HCT116 (cell line): ENCODE results near the gene GOT1. TPM values are rescaled to one million over a fixed set of nuclear protein-coding genes. Genes with fewer than 3 reads are reported as not detected.
A peak's percentile ranks its signal among the peaks of the same experiment; 100 is the strongest.

Source experiments
- ATAC-seq: fragments of 200-7000 bp; cut with Tn5 transposase; 2 replicates; pipeline ENCODE4 v1.9.1; 2020; ENCODE audit warnings: mild to moderate bottlenecking, moderate library complexity
- BruUV-seq: library from RNA; stranded (reverse); fragments of 400-500 nt; replicated peaks from 2 replicates; lab custom pipeline; 2021; lab: Mats Ljungman, UMichigan
- CTCF ChIA-PET: fragments of 300-600 bp; sonication (Branson Sonifier 250); formaldehyde crosslinking; loops from one replicate; lab custom pipeline; 2021; ENCODE audit warnings: antibody characterized with exemption; lab: Charles Lee
- POLR2A ChIA-PET: fragments of 300-600, 350-600 bp; sonication (Branson Sonifier 250); formaldehyde crosslinking; loops from one replicate; lab custom pipeline; 2021; ENCODE audit warnings: antibody characterized with exemption; lab: Charles Lee
- RAD21 ChIA-PET, 2 experiments: fragments of 300-600 bp; sonication (Branson Sonifier 250); formaldehyde crosslinking; loops; one replicate each; lab custom pipeline; 2023; ENCODE audit warnings: low total read pairs in 2 of 2; ENCODE audit not compliant: uncharacterized antibody in 2 of 2, unreplicated experiment in 2 of 2, low non-redundant PET in 1 of 2; lab: Charles Lee
- DNase-seq: peaks from one replicate; pipeline ENCODE4 v3.0.0-alpha.2; 2010; ENCODE audit warnings: low read depth, low spot score
- H2AFZ ChIP-seq: fragments of 200-600 bp; shearing (Covaris generic), sonication (generic); 2 replicates; pipeline ENCODE4 v1.6.1; 2017; ENCODE audit warnings: low read depth, mixed run types, mixed read lengths, antibody characterized with exemption, low read length; ENCODE audit not compliant: poor library complexity, severe bottlenecking
- H3K27ac ChIP-seq: 2 replicates; pipeline ENCODE4 v1.5.1; 2012; ENCODE audit warnings: low read depth, low read length
- H3K27me3 ChIP-seq: fragments of 200-600 bp; sonication (generic); 2 replicates; pipeline ENCODE4 v1.6.1; 2016; ENCODE audit warnings: mixed run types, low read length, mixed read lengths; ENCODE audit not compliant: insufficient read depth
- H3K36me3 ChIP-seq, 2 experiments: fragments of 200-500 bp in 1 of 2; fragments of 200-600 bp in 1 of 2; sonication (Bioruptor generic) in 1 of 2; sonication (generic) in 1 of 2; 2 replicates each; pipeline versions ENCODE4 v1.5.1 to v1.6.1; 2014 to 2016; ENCODE audit warnings: low read length in 2 of 2, inconsistent platforms in 1 of 2, mixed read lengths in 1 of 2, mixed run types in 1 of 2; ENCODE audit not compliant: insufficient read depth in 2 of 2, control insufficient read depth in 1 of 2
- H3K4me1 ChIP-seq, 2 experiments: fragments of 200-600 bp in 1 of 2; sonication (generic) in 1 of 2; 2 replicates each; pipeline versions ENCODE4 v1.5.1 to v1.6.1; 2012 to 2017; ENCODE audit warnings: low read length in 2 of 2, inconsistent platforms in 1 of 2, mild to moderate bottlenecking in 1 of 2, mixed read lengths in 1 of 2, mixed run types in 1 of 2, moderate library complexity in 1 of 2; ENCODE audit not compliant: insufficient read depth in 2 of 2, control insufficient read depth in 1 of 2
- H3K4me2 ChIP-seq: fragments of 200-600 bp; sonication (generic); 2 replicates; pipeline ENCODE4 v1.6.1; 2017; ENCODE audit warnings: mixed run types, low read length, mixed read lengths
- H3K4me3 ChIP-seq, 2 experiments: fragments of 200-600 bp in 1 of 2; sonication (generic) in 1 of 2; replicated peaks in 1 of 2; 2 replicates each; pipeline ENCODE4 v1.5.1; 2011 to 2016; ENCODE audit warnings: low read length in 2 of 2, control low read depth in 1 of 2, low read depth in 1 of 2, mild to moderate bottlenecking in 1 of 2, mixed read lengths in 1 of 2, mixed run types in 1 of 2
- H3K79me2 ChIP-seq: fragments of 200-600 bp; sonication (generic); 2 replicates; pipeline ENCODE4 v1.6.1; 2017; ENCODE audit warnings: mild to moderate bottlenecking, mixed run types, low read length, moderate library complexity, mixed read lengths; ENCODE audit not compliant: insufficient read depth
- H3K9ac ChIP-seq: fragments of 200-600 bp; sonication (generic); 2 replicates; pipeline ENCODE4 v1.6.1; 2016; ENCODE audit warnings: low read length, mixed read lengths
- H3K9me2 ChIP-seq: fragments of 200-600 bp; sonication (generic), shearing (Covaris generic); 2 replicates; pipeline ENCODE4 v1.6.1; 2017; ENCODE audit warnings: mixed run types, mild to moderate bottlenecking, moderate library complexity; ENCODE audit not compliant: insufficient read depth
- H3K9me3 ChIP-seq, 2 experiments: fragments of 200-500 bp in 1 of 2; fragments of 200-600 bp in 1 of 2; sonication (Bioruptor generic) in 1 of 2; sonication (generic) in 1 of 2; 2 replicates each; pipeline ENCODE4 v1.6.1; 2014 to 2017; ENCODE audit warnings: low read length in 2 of 2, mixed read lengths in 2 of 2, inconsistent platforms in 1 of 2, low read depth in 1 of 2, mild to moderate bottlenecking in 1 of 2, mixed run types in 1 of 2, moderate library complexity in 1 of 2; ENCODE audit not compliant: control insufficient read depth in 1 of 2, insufficient read depth in 1 of 2
- H4K20me1 ChIP-seq: fragments of 200-600 bp; sonication (generic), shearing (Covaris generic); 2 replicates; pipeline ENCODE4 v1.6.1; 2017; ENCODE audit warnings: mixed run types, mild to moderate bottlenecking, moderate library complexity; ENCODE audit not compliant: insufficient read depth
- ATF3 ChIP-seq: IDR thresholded peaks from 2 replicates; pipeline ENCODE4 v1.6.1; 2012
- CBX3 ChIP-seq: IDR thresholded peaks from 2 replicates; pipeline ENCODE4 v1.6.1; 2012; ENCODE audit warnings: low read depth
- EGR1 ChIP-seq: IDR thresholded peaks from 2 replicates; pipeline ENCODE4 v1.6.1; 2012; ENCODE audit warnings: low read depth
- ELF1 ChIP-seq: IDR thresholded peaks from 2 replicates; pipeline ENCODE4 v1.6.1; 2012; ENCODE audit warnings: low read depth, borderline replicate concordance
- EZH2 ChIP-seq: fragments of 200-600 bp; sonication (generic); IDR thresholded peaks from 2 replicates; pipeline ENCODE4 v1.6.1; 2017; ENCODE audit warnings: antibody characterized with exemption, mixed run types
- EZH2phosphoT487 ChIP-seq: fragments of 200-600 bp; IDR thresholded peaks from 2 replicates; pipeline ENCODE4 v1.6.1; 2018; ENCODE audit warnings: antibody characterized with exemption, borderline replicate concordance
- FOSL1 ChIP-seq: IDR thresholded peaks from 2 replicates; pipeline ENCODE4 v1.6.1; 2012; ENCODE audit warnings: low read depth
- JUND ChIP-seq: IDR thresholded peaks from 2 replicates; pipeline ENCODE4 v1.6.1; 2012
- MAX ChIP-seq: IDR thresholded peaks from 2 replicates; pipeline ENCODE4 v1.6.1; 2012
- POLR2A ChIP-seq: IDR thresholded peaks from 2 replicates; pipeline ENCODE4 v1.7.0; 2011; ENCODE audit warnings: borderline replicate concordance; ENCODE audit not compliant: insufficient read depth, insufficient read length; ENCODE audit errors: extremely low read depth
- POLR2AphosphoS5 ChIP-seq: IDR thresholded peaks from 2 replicates; pipeline ENCODE4 v1.6.1; 2011; ENCODE audit warnings: mild to moderate bottlenecking, low read depth, low read length, moderate library complexity
- RAD21 ChIP-seq: IDR thresholded peaks from 2 replicates; pipeline ENCODE4 v1.6.1; 2012; ENCODE audit warnings: low read depth, mild to moderate bottlenecking
- SIN3A ChIP-seq: IDR thresholded peaks from 2 replicates; pipeline ENCODE4 v1.6.1; 2012; ENCODE audit warnings: low read depth
- SRF ChIP-seq: IDR thresholded peaks from 2 replicates; pipeline ENCODE4 v1.6.1; 2012; ENCODE audit warnings: low read depth
- YY1 ChIP-seq: IDR thresholded peaks from 2 replicates; pipeline ENCODE4 v1.6.1; 2011; ENCODE audit warnings: low read length, low read depth, moderate library complexity, mild to moderate bottlenecking; ENCODE audit not compliant: insufficient replicate concordance; ENCODE audit errors: extremely low read depth
- ZFX ChIP-seq: fragments of 450-650 bp; IDR thresholded peaks from 2 replicates; pipeline ENCODE4 v1.6.1; 2017
- ZNF274 ChIP-seq: fragments of 200-500 bp; sonication (Bioruptor generic); IDR thresholded peaks from 2 replicates; pipeline ENCODE4 v1.6.1; 2014; ENCODE audit warnings: mild to moderate bottlenecking, low read depth, low read length, inconsistent platforms
- intact Hi-C: fragments of 100-400 bp; cut with micrococcal nuclease; formaldehyde crosslinking; loops from 2 replicates; pipeline ENCODE4 v1.10.0; 2022
- total RNA-seq: library from RNA; stranded (reverse); gene quantifications from one replicate; pipeline ENCODE4 v1.2.1, GENCODE V29; 2021; ENCODE audit not compliant: unreplicated experiment
- TF ChIP-seq, protein P1 (sequence below), 3 experiments: fragments of 200-600 bp in 1 of 3; sonication (generic) in 1 of 3; IDR thresholded peaks in 2 of 3; conservative IDR thresholded peaks in 1 of 3; 2 replicates each; pipeline ENCODE4 v1.5.1; 2012 to 2017; ENCODE audit warnings: low read depth in 2 of 3, low read length in 2 of 3, antibody characterized with exemption in 1 of 3, borderline replicate concordance in 1 of 3, control low read depth in 1 of 3, mild to moderate bottlenecking in 1 of 3, mixed read lengths in 1 of 3, mixed run types in 1 of 3, moderate library complexity in 1 of 3; ENCODE audit not compliant: insufficient read depth in 1 of 3

Gene GOT1
- total RNA-seq, 1 experiment from 2014 or later: 135 TPM

GRCh38 chr10:99466632-99467223 lies 36.3 kb upstream of the GOT1 start:
- POLR2A ChIA-PET: no interaction called here
- no peaks in the 10 kb centered on the region for H4K20me1 ChIP-seq
- no peaks in the 10 kb centered on the region for H3K79me2 ChIP-seq
- TF ChIP-seq SRF (no peak), ATF3 (no peak), EZH2 (no peak), EGR1 (no peak), RAD21 (no peak), POLR2AphosphoS5 (no peak), EZH2phosphoT487 (no peak), YY1 (no peak), POLR2A (no peak)
- TF ChIP-seq, all 23 proteins: peak for 0
- ATAC-seq (no peak), DNase-seq (no peak)
- no peak overlapping the region for H3K4me3 ChIP-seq
- no peak overlapping the region for H2AFZ ChIP-seq
- no peaks in the 10 kb centered on the region for H3K4me1 ChIP-seq
- intact Hi-C loops: no loop called here
- H3K27me3 ChIP-seq: peaks cover 39% of the 10 kb centered on the region
- H3K9ac ChIP-seq: no peak overlapping the region
- H3K9me2 ChIP-seq: no peaks in the 10 kb centered on the region
- no peaks in the 10 kb centered on the region for H3K36me3 ChIP-seq
- no peaks in the 10 kb centered on the region for H3K9me3 ChIP-seq
- ChIA-PET CTCF (no interaction called here), RAD21 (no interaction called here)
- H3K27ac ChIP-seq: no peak overlapping the region
- no peak overlapping the region for H3K4me2 ChIP-seq
- no TSS peak for BruUV-seq

DNA sequence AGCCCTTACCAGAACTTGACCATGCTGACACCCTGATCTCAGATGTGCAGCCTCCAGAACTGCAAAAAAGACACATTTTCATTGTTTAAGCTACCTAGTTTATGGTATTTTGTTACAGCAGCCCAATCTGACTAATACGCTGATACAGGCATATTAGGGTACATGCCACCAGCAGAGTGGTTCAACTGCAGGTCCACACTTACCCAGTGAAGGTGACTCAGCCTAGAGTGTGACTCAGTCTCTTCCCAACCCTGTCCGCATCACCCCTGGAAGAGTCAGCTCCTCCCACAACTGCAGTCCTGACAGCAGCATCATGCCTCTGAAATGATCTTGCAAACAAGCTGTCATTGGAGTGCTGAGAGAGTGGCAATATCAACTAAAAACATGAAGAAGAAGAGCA lies 30.8 kb upstream of the GOT1 start:
- TF ChIP-seq FOSL1 (peak; percentile 57), JUND (peak; percentile 50), MAX (no peak), ATF3 (no peak), ELF1 (no peak), ZFX (no peak), POLR2AphosphoS5 (no peak), RAD21 (no peak), SIN3A (no peak), EGR1 (no peak), YY1 (no peak), EZH2phosphoT487 (no peak), ZNF274 (no peak), EZH2 (no peak), CBX3 (no peak)
- TF ChIP-seq, protein P1, sequence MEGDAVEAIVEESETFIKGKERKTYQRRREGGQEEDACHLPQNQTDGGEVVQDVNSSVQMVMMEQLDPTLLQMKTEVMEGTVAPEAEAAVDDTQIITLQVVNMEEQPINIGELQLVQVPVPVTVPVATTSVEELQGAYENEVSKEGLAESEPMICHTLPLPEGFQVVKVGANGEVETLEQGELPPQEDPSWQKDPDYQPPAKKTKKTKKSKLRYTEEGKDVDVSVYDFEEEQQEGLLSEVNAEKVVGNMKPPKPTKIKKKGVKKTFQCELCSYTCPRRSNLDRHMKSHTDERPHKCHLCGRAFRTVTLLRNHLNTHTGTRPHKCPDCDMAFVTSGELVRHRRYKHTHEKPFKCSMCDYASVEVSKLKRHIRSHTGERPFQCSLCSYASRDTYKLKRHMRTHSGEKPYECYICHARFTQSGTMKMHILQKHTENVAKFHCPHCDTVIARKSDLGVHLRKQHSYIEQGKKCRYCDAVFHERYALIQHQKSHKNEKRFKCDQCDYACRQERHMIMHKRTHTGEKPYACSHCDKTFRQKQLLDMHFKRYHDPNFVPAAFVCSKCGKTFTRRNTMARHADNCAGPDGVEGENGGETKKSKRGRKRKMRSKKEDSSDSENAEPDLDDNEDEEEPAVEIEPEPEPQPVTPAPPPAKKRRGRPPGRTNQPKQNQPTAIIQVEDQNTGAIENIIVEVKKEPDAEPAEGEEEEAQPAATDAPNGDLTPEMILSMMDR (IDR thresholded peaks at IDR 0.05 in 2 of 3, conservative IDR thresholded peaks at IDR 0.05 in 1 of 3; ENCODE audit: borderline replicate concordance in 1 of 3, insufficient read depth in 1 of 3, low read depth in 2 of 3, low read length in 2 of 3): no peak
- H3K4me2 ChIP-seq: no peak overlapping the region; the same call in 1 of the 2 replicates
- CTCF ChIA-PET: interaction anchor here (0.7 to 1.2 kb wide), 2 partner anchors 23 to 24 kb away, joined by 3 to 4 read pairs; no protein-coding TSS in a partner anchor
- peak; percentile 88 for ATAC-seq
- H3K4me1 ChIP-seq: peaks cover 0 to 6% of the 10 kb centered on the region in 2 experiments; a peak in 2 of 4 replicates
- POLR2A ChIA-PET: interaction anchor here (1.6 kb wide), 1 partner anchor 31 kb away, joined by 4 read pairs; the partner anchor contains the start of gene GOT1
- no peaks in the 10 kb centered on the region for H3K79me2 ChIP-seq
- H3K4me3 ChIP-seq: no peak overlapping the region
- no peaks in the 10 kb centered on the region for H4K20me1 ChIP-seq
- no TSS peak for BruUV-seq
- H3K9me3 ChIP-seq: no peaks in the 10 kb centered on the region
- intact Hi-C loops: no loop called here
- no peak for DNase-seq
- H3K9me2 ChIP-seq: no peaks in the 10 kb centered on the region
- peaks cover 4% of the 10 kb centered on the region; the same call in 1 of the 2 replicates for H3K27me3 ChIP-seq
- H2AFZ ChIP-seq: no peak overlapping the region
- RAD21 ChIA-PET: no interaction called here
- no peak overlapping the region for H3K9ac ChIP-seq
- no peak overlapping the region for H3K27ac ChIP-seq
- H3K36me3 ChIP-seq: no peaks in the 10 kb centered on the region
